Tongue (tissue), 2 donors: ENCODE data around the gene ANO9. TPM values are rescaled to one million over a fixed set of nuclear protein-coding genes. Genes with fewer than 3 reads are reported as not detected.
A peak's percentile ranks its signal among the peaks of the same experiment; 100 is the strongest.

Experiments used
- DNase-seq: peaks from one replicate; pipeline ENCODE4 v3.0.0-alpha.2; 2015
- total RNA-seq: library from RNA; depleted of rRNA; stranded (reverse); fragments of >200 nt; gene quantifications from one replicate; pipeline ENCODE4 v1.2.3, GENCODE V29; 2014

Gene ANO9
- total RNA-seq, 1 donor from 2014 or later, result 2.1 TPM

- no peak for DNase-seq
These were observed 60.2 kb downstream of the ANO9 start for GRCh38 chr11:381501-382072.

DNA sequence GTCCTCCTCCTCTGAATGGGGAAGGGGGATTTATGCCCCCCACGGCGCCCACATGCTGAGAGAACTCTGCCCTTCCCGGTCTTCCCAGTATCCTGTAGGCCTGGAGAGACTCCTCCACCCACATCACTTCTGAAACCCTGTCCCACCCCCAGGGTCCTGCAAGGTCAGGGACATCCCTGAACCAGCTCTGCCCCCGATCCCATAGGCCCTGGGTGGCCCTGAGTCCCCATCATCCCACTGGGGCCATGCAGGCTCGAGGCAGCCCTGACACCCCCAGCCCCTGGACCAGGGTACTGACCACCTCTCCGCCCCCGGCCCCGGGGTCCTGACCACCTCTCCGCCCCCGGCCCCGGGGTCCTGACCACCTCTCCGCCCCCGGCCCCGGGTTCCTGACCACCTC, 60.8 kb downstream of the ANO9 start:
- DNase-seq, result no peak

DNA sequence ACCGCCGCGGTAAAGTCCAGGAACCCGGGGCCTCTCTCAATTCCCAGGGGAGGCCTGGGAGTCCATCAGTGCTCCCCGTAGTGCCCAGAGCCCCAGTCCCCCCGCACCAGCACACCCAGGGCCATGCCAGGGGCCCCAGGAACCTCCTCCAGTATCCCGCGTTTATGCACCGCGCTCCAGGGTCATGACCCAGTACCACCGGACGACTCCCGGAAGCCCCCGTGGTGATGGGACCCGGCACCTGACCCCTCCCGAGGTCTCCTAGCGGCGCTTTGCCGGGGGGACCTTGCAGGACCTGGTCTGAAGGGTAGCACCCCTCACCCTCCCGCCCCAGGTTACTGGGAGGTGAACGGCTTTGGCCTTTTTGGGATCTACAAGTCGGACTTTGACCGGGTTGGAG, 61.3 kb downstream of the ANO9 start:
- DNase-seq, result no peak

- DNase-seq, result no peak
These were observed 61.7 kb downstream of the ANO9 start for GRCh38 chr11:380095-380480.

GRCh38 chr11:379205-380094, 62.4 kb downstream of the ANO9 start:
- no peak for DNase-seq

- no peak for DNase-seq
These were observed 63.8 kb downstream of the ANO9 start for GRCh38 chr11:377883-378500.

DNA sequence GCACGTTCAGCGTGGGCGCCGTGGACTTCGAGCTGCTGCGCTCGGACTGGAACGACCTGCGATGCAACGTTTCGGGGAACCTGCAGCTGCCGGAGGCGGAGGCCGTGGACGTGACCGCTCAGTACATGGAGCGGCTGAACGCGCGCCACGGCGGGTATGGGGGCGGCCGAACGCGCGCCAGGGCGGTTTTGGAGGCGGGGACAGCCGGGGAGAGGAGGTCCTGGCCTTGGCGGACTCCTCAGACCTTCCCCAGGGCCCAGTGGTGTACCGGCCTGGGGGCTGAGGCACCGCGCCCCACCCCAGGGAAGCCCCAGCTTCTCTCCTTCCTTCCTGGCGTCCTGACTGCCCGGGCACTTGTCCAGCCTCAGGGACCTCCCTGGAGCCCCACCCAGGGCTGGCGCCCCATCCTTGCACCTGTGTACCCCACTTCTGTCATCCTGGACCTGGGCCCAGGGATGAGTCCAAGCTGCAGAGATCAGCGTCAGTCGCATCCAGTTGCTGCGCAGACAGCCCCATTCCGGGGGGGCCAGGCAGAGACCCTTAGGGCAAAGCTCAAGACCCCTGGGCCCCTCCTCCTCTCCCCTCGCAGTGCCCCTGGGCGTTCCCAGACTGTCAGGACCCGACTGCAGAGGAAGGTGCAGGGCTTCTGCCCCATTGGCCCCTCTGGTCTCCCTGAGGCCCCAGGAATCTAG, 64.5 kb downstream of the ANO9 start:
- no peak for DNase-seq

- DNase-seq, result no peak
These were observed 65.2 kb downstream of the ANO9 start for GRCh38 chr11:376531-377173.

DNA sequence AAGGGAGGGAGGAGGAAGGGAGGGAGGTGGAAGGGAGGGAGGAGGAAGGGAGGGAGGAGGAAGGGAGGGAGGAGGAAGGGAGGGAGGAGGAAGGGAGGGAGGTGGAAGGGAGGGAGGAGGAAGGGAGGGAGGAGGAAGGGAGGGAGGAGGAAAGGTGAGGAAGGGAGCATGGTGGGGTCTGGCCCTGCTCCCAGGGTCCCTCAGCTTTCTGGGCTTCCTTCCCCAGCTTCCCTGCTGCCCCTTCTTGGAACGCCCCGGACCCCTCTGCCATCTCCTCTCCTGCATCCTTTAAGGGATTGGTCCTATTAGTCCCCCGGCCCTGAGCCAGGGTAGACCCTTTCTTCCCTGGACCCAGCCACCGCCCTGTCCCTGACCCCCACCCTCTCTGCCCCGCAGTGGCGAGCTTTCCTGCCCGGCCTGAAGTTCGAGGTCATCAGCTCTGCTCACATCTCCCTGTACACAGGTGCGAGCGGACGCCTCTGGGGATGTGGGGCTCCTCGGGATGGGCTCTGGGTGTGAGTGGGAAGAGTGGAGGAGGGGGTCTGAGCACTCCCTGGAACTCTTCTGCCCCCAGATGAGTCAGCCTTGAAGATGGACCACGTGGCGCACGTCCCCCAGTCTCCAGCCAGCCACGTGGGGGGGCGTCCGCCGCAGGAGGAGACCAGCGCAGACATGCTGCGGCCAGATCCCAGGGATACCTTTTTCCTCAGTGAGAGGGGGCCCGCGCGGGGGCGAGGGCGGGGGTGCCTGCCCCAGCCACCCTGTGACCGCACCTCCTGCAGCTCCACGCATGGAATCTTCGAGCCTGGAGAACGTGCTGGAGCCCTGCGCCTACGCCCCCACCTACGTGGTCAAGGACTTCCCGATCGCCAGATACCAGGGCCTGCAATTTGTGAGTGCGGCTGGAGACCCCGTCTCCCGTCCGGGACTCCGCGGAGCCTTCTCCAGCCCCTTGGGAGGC, 66.5 kb downstream of the ANO9 start:
- DNase-seq, result no peak

DNA sequence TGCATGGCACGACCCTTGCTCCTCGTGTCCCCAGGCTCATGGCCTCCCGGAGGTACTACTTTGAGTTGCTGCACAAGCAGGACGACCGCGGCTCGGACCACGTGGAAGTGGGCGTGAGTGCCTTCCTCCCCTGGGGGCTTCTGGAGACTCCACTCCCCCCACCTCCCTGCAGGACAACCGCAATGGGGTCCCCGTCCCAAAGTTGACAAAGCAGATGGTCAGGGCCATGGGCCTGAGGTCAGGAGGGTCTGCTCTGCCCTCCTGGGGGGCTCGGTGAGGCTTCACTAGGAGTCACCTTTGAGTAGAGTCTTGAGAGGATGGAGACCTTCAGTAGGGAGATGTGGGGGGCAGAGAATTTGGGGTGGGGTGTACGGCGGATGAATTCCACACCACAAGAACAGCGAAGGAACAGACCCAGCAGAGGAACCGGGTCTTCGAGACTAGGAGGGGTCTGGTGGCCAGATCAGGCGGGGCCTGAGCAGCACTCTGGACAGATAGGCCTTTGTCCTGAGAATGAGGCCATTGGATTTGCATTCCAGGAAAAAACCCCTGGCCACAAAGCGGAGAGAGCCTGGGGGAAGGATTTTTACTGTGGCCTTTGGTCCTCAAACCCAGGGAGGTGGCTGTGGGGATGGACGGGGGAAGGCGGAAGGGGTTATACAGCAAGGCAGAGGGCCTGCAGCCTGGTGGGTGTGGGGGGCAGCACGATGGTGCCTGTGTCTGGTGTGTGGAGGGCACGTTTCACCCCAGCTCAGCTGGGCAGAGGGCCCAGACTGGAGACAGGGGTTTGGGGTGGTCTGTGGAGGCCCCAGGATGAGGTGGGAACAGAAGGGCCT, 67.9 kb downstream of the ANO9 start:
- no peak for DNase-seq

GRCh38 chr11:372809-373715, 68.7 kb downstream of the ANO9 start:
- DNase-seq, result no peak

- DNase-seq, result no peak
These were observed 69.9 kb downstream of the ANO9 start for GRCh38 chr11:371716-372590.

DNA sequence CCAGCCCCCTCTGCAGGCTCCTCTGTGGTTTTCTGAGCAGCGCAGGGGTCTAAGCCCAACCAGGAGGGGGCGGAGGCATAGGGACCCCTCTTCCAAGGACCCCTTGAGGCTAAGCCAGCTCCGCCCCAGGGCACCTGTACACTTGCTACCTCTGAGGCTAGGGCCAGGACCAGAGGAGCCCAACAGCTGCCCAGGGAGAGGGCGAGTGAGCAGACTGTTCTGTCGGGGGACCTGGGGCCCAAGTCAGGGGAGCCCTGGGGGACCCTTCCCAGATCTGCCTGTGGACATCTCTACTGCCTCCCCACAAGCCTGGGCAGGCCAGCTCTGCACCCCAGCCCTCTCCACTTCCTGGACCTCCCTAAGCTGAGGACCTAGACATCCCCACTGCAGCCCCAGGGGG, 70.8 kb downstream of the ANO9 start:
- DNase-seq, result no peak

GRCh38 chr11:370070-370941, 71.5 kb downstream of the ANO9 start:
- DNase-seq, result peak; percentile 52

- DNase-seq, result peak; percentile 67
These were observed 72.3 kb downstream of the ANO9 start, which contains the start of gene B4GALNT4 for GRCh38 chr11:369336-370018. Gene B4GALNT4 (plus strand): TSS chr11:369499. CDS start chr11:369804, 305 bp downstream.
